HL-60/S4 treated with phorbol 12-myristate 13-acetate at 8.2 ng/mL for 4 days and 3 days (cell line): Measurements from ENCODE around the gene ZKSCAN8.

Experiments used
- in situ Hi-C: fragments of 300-500 bp; cut with MboI; formaldehyde crosslinking; loops from 2 replicates; pipeline ENCODE4 v1.15.0; 2022; ENCODE audit warnings: low sequenced_read_pairs

ZKSCAN8 gene

GRCh38 chr6:28206527-28206926 lies 64.8 kb downstream of the ZKSCAN8 start:
- in situ Hi-C loops: no loop called here

GRCh38 chr6:28206928-28207509 lies 65.3 kb downstream of the ZKSCAN8 start:
- in situ Hi-C loops: no loop called here

GRCh38 chr6:28207510-28208110 lies 65.9 kb downstream of the ZKSCAN8 start:
- in situ Hi-C loops: no loop called here

- in situ Hi-C loops: no loop called here
Observed at GRCh38 chr6:28208111-28208659, 66.5 kb downstream of the ZKSCAN8 start.
